Activated CD4-positive, alpha-beta T cell treated with anti-CD3 and anti-CD28 coated beads, Interleukin-2, amount 10 ng/mL, durations not matched to agents 7 days and 5 days (primary cell): ENCODE results near the gene GALNT4. TPM values are rescaled to one million over a fixed set of nuclear protein-coding genes. Genes with fewer than 3 reads are reported as not detected.

Experiments used
- CTCF ChIA-PET: fragments of 350-600 bp; sonication (Branson Sonifier 250); formaldehyde crosslinking; loops from one replicate; lab custom pipeline; 2021; ENCODE audit warnings: antibody characterized with exemption; lab: Charles Lee
- POLR2A ChIA-PET: fragments of 350-600 bp; sonication (Branson Sonifier 250); formaldehyde crosslinking; loops from one replicate; lab custom pipeline; 2021; ENCODE audit warnings: antibody characterized with exemption; lab: Charles Lee
- DNase-seq: peaks from one replicate; pipeline ENCODE4 v3.0.0-alpha.2; 2020
- H3K27ac Mint-ChIP-seq: one replicate; pipeline ENCODE4 v1.8.0; 2021; ENCODE audit warnings: mild to moderate bottlenecking, moderate library complexity, mixed read lengths
- H3K27me3 Mint-ChIP-seq: one replicate; pipeline ENCODE4 v1.8.0; 2021; ENCODE audit warnings: mixed read lengths
- H3K36me3 Mint-ChIP-seq: one replicate; pipeline ENCODE4 v1.8.0; 2021; ENCODE audit warnings: low read depth, mixed read lengths
- H3K4me1 Mint-ChIP-seq: one replicate; pipeline ENCODE4 v1.8.0; 2021; ENCODE audit warnings: mixed read lengths
- H3K4me3 Mint-ChIP-seq: one replicate; pipeline ENCODE4 v1.8.0; 2021; ENCODE audit warnings: mild to moderate bottlenecking, moderate library complexity, mixed read lengths
- H3K9me3 Mint-ChIP-seq: one replicate; pipeline ENCODE4 v1.8.0; 2021; ENCODE audit warnings: mixed read lengths
- total RNA-seq, 2 experiments: library from RNA; stranded (reverse); gene quantifications; one replicate each; pipeline ENCODE4 v1.2.3, GENCODE V29; 2021

The GALNT4 gene
- total RNA-seq, 2 experiments from 2014 or later: 12.2 to 13.3 TPM

DNA sequence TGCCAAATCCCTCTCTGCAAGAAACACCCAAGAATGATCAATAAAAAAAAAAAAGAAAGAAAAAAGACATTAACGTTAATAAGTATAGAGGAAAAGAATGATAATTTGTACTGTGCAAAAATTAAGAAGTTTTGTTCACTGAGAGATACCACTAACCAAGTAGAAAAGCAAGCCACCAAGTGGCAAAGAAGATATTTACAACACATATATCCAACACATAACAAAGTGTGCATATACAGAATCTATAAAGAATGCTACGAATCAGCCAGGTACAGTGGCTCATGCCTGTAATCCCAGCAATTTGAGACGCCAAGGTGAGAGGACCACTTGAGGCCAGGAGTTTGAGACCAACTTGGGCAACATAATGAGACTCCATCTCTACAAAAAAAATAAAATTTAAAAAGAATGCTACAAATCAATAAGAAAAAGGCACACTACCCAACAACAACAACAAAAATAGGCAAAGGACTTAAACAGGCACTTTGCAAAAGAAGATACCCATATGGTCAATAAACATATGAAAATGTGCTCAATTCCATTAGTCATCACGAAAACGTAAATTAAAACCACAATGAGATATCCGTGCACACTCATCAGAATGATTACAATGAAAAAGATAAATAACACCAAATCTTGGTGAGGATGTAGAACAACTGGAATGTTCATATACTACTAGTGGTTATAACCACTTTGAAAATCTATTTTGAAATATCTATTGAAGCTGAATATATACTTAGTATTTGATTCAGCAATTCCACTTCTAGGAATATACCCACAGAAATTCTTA is 19.8 kb downstream of the GALNT4 start:
- Mint-ChIP-seq H3K27me3 (no peaks in the 10 kb centered on the region), H3K9me3 (no peaks in the 10 kb centered on the region), H3K4me1 (peaks cover 8% of the 10 kb centered on the region), H3K4me3 (no peak overlapping the region), H3K27ac (no peak overlapping the region), H3K36me3 (peaks cover 19% of the 10 kb centered on the region)
- DNase-seq: no peak
- POLR2A ChIA-PET: no interaction called here
- CTCF ChIA-PET: interaction anchor here (1.1 kb wide), 1 partner anchor 486 kb away, joined by 3 read pairs; no protein-coding TSS in a partner anchor

DNA sequence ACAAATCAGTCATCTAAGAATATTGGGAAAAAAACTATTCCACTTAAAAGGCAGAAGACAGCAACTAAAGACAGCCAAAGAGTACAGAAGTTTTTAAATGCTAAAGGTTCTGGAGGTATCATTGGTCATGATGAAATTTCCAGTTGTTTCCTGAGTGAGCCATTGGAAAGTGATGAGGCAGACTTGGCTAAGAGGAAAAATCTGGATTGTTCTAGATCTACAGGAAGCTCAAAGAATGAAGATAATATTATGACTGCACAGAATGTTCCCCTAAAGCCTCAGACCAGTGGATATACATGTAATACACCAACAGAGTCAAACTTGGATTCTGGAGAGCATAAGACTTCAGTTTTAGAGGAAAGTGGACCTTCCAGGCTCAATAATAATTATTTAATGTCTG is 22.8 kb downstream of the GALNT4 start:
- Mint-ChIP-seq H3K4me3 (no peak overlapping the region), H3K27ac (no peak overlapping the region), H3K9me3 (no peaks in the 10 kb centered on the region), H3K36me3 (peaks cover 21% of the 10 kb centered on the region), H3K27me3 (no peaks in the 10 kb centered on the region), H3K4me1 (peaks cover 8% of the 10 kb centered on the region)
- CTCF ChIA-PET: no interaction called here
- POLR2A ChIA-PET: no interaction called here
- DNase-seq: no peak

DNA sequence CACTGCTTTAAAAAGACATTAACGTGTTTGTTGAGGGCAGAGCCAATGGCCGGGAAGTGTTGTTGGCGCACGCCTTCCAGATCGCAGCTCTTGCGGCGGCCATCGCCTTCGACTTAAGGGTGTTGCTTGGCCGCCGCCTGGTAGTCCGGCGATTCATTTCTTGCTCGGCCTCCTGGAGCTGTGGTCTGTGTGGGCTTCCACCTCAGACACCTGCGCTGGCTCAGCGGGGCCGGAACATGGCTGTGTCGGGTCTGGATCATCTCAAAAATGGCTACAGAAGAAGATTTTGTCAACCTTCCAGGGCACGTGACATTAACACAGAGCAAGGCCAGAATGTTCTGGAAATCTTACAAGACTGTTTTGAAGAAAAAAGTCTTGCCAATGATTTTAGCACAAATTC is 24.7 kb downstream of the GALNT4 start:
- H3K9me3 Mint-ChIP-seq: no peaks in the 10 kb centered on the region
- peaks cover 10% of the 10 kb centered on the region for H3K4me1 Mint-ChIP-seq
- DNase-seq: no peak
- ChIA-PET POLR2A (no interaction called here), CTCF (interaction anchor here (0.6 to 1.2 kb wide), 2 partner anchors 8 to 25 kb away, joined by 3 read pairs; partner anchors contain the start of gene GALNT4)
- peaks cover 30% of the 10 kb centered on the region for H3K36me3 Mint-ChIP-seq
- H3K27me3 Mint-ChIP-seq: no peaks in the 10 kb centered on the region
- H3K4me3 Mint-ChIP-seq: no peak overlapping the region
- H3K27ac Mint-ChIP-seq: no peak overlapping the region

DNA sequence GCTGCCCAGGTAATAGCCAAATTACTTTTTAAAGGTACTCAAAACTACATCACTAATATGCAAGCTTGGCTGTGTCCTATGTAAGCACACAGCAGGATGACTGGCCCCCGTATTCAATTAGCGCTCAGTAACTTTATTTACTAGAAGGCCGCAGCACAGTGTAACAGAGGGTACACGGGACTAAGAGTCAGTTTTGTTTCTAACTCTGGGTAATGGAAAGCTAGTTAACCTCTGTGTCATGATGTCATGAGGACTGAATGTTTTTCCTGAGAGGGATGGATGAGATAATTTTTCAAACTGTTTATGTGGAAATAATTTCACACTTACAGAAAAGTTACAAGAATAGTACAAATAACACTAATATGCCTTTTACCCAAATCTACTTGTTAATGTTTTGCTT is 27.1 kb downstream of the GALNT4 start:
- POLR2A ChIA-PET: no interaction called here
- H3K27ac Mint-ChIP-seq: no peak overlapping the region
- H3K4me3 Mint-ChIP-seq: no peak overlapping the region
- no peaks in the 10 kb centered on the region for H3K27me3 Mint-ChIP-seq
- CTCF ChIA-PET: interaction anchor here (2.0 kb wide), 1 partner anchor 14 kb away, joined by 6 read pairs; no protein-coding TSS in a partner anchor
- peaks cover 18% of the 10 kb centered on the region for H3K4me1 Mint-ChIP-seq
- no peak for DNase-seq
- peaks cover 34% of the 10 kb centered on the region for H3K36me3 Mint-ChIP-seq
- H3K9me3 Mint-ChIP-seq: no peaks in the 10 kb centered on the region

DNA sequence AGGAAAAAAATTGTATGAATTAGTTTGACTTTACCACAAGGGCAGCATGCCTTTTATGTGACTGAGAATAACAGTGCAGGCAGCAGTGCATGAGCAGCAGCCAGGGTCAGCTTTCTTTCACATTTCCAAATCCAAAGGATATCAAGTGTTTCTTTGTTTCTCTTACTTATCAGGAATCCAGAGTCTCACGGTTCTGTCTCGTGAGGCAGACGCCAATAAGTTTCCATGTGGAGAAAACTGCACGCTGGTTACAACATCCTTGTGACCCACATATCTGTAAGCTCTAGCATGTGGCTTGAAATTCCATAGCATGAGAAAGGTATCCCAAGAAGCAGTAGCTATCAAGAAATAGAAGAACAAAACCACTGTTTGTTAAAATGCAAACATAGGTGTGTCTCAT is 27.6 kb downstream of the GALNT4 start:
- no peak for DNase-seq
- H3K27me3 Mint-ChIP-seq: no peaks in the 10 kb centered on the region
- POLR2A ChIA-PET: no interaction called here
- H3K4me1 Mint-ChIP-seq: peaks cover 18% of the 10 kb centered on the region
- H3K9me3 Mint-ChIP-seq: no peaks in the 10 kb centered on the region
- H3K36me3 Mint-ChIP-seq: peaks cover 33% of the 10 kb centered on the region
- H3K4me3 Mint-ChIP-seq: no peak overlapping the region
- CTCF ChIA-PET: interaction anchor here (2.0 kb wide), 1 partner anchor 15 kb away, joined by 6 read pairs; no protein-coding TSS in a partner anchor
- H3K27ac Mint-ChIP-seq: no peak overlapping the region

DNA sequence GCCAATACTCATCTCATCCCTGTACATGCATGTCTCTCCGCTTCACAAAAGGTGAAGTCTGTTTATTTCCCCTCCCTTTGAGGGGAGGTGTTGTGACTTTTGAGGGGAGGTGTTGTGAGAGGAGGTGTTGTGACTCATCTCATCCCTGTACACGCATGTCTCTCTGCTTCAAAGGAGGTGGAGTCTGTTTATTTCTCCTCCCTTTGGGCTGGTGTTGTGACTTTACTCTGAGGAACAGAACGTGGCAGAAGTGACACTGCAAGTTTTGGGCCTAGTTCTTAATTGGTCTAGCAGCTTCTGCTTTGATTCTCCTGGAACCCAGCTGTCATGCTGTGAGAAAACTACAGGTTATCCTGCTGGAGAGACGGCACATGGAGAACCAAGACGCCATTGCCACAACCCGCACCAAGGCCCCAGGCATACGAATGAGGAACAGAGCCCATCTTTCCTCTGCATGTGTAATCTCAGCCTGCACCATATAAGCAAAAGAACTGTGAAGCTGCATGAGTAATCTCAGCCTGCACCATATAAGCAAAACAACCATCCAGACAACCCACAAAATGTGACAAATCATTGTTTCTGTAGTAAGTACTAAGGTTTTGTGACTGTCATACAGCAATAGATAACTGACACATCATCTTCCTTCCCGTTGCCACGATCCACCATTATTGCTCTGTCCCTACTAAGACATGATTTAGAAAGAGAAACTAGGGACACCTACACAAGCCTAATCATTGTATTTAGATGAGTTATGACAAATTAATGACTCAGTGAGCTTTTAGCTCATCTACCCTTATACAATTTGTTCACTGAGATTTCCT is 30.0 kb downstream of the GALNT4 start:
- no peaks in the 10 kb centered on the region for H3K9me3 Mint-ChIP-seq
- no peaks in the 10 kb centered on the region for H3K27me3 Mint-ChIP-seq
- peak overlapping the region; percentile 67 for H3K27ac Mint-ChIP-seq
- H3K4me1 Mint-ChIP-seq: peaks cover 18% of the 10 kb centered on the region
- peaks cover 31% of the 10 kb centered on the region for H3K36me3 Mint-ChIP-seq
- no peak overlapping the region for H3K4me3 Mint-ChIP-seq
- CTCF ChIA-PET: interaction anchor here (0.5 to 1.9 kb wide), 8 partner anchors 11 to 760 kb away, joined by 3 to 5 read pairs (median 3); no protein-coding TSS in a partner anchor
- POLR2A ChIA-PET: interaction anchor here (0.5 to 0.6 kb wide), 2 partner anchors 33 to 803 kb away, joined by 3 read pairs; no protein-coding TSS in a partner anchor
- no peak for DNase-seq

DNA sequence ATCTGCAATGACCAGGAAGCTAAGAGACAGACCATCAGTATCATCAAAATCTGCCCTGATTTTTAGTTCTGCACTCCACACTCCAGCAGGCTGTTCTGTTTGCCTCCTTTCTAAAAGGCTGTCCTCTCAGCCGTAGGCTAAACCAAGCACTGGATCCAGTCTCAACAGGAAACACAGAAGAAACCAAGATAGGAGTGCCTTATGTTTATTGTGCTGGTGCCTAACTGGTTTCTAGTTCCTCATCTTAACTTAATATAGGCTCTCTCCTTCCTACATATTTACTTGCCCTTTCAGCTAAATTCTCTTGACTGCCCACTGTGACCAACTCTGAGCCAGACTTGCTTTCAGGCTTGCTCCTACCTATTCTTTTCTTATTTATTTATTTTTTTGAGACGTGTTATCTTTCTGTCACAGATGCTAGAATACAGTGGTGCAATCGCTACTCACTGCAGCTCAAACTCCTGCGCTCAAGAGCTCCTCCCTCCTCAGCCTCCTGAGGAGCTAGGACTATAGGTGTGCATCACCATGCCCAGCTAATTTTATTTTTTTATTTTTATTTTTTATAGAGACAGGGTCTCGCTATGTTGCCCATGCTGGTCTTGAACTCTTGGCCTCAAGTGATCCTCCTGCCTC is 30.8 kb downstream of the GALNT4 start:
- Mint-ChIP-seq H3K4me1 (peaks cover 18% of the 10 kb centered on the region), H3K27me3 (no peaks in the 10 kb centered on the region), H3K4me3 (no peak overlapping the region), H3K9me3 (no peaks in the 10 kb centered on the region), H3K27ac (no peak overlapping the region), H3K36me3 (peaks cover 33% of the 10 kb centered on the region)
- ChIA-PET CTCF (interaction anchor here (0.6 to 1.9 kb wide), 4 partner anchors 12 to 30 kb away, joined by 3 to 5 read pairs (median 4); no protein-coding TSS in a partner anchor), POLR2A (no interaction called here)
- no peak for DNase-seq

DNA sequence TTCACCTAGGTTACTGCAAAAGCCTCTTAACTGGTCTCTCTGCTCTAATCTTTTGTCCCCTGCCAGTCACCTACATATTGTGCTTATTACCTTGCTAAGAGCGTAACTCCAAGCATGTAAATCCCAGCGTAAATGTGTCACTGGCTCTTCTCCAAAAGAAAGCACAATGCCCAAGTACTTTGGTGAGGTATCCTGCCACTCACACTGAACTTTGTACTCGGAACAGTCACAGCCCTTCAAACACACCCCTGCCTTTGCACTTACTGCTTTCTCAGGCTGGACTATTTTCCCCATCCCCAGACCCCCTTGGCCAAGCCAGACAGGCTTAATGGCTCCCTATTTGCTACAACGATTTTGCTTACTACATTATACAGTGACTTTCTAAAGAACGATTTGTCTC is 31.7 kb downstream of the GALNT4 start:
- Mint-ChIP-seq H3K4me3 (no peak overlapping the region), H3K9me3 (no peaks in the 10 kb centered on the region), H3K36me3 (peaks cover 34% of the 10 kb centered on the region), H3K27me3 (no peaks in the 10 kb centered on the region), H3K4me1 (peaks cover 18% of the 10 kb centered on the region), H3K27ac (no peak overlapping the region)
- CTCF ChIA-PET: interaction anchor here (1.0 kb wide), 1 partner anchor 11 kb away, joined by 3 read pairs; no protein-coding TSS in a partner anchor
- no peak for DNase-seq
- POLR2A ChIA-PET: no interaction called here

DNA sequence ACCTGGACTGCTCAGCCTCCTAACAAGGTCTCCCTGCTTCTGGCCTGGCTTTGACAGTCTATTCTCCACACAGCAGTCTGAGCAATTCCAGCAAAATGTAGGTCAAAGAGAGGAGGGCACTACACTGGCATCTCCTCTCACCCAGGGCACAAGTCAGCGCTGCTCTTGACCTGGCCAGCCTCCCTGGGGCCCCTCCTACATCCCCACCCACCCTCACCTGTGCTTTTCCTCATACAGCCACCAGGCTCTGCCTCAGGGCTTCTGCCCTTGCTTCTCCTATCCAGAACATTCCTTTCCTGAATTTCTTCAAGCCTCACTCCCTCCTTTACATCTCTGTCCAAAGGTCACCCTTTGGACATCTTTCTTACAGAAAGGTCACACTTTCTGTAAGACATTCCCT is 33.7 kb downstream of the GALNT4 start:
- ChIA-PET CTCF (no interaction called here), POLR2A (no interaction called here)
- Mint-ChIP-seq H3K27me3 (no peaks in the 10 kb centered on the region), H3K27ac (no peak overlapping the region), H3K9me3 (no peaks in the 10 kb centered on the region), H3K4me3 (no peak overlapping the region), H3K4me1 (peaks cover 14% of the 10 kb centered on the region), H3K36me3 (peaks cover 38% of the 10 kb centered on the region)
- no peak for DNase-seq

DNA sequence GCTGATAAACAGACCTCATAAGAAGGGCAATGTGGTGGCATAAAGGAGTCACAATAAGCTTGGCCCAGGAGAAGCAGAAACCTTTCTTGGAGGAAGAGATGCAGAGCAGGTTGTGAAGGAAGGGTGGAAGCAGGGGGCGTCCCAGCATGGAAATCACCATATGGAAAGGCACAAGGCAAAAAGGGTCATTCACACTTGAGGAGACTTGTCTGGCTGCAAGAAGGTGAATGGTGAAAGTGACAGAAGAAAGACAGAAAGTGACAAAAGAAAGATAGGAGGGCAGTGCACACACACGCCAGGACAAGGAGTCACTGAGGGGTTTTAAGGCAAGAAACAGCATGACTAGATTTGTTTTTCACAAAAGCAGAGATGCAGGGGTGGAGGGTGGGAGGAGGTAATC is 38.3 kb downstream of the GALNT4 start:
- Mint-ChIP-seq H3K27ac (no peak overlapping the region), H3K4me3 (no peak overlapping the region), H3K4me1 (no peaks in the 10 kb centered on the region), H3K9me3 (no peaks in the 10 kb centered on the region), H3K36me3 (peaks cover 36% of the 10 kb centered on the region), H3K27me3 (no peaks in the 10 kb centered on the region)
- POLR2A ChIA-PET: no interaction called here
- DNase-seq: no peak
- CTCF ChIA-PET: interaction anchor here (0.7 to 1.2 kb wide), 2 partner anchors 8 to 38 kb away, joined by 3 read pairs; partner anchors contain the start of gene GALNT4

DNA sequence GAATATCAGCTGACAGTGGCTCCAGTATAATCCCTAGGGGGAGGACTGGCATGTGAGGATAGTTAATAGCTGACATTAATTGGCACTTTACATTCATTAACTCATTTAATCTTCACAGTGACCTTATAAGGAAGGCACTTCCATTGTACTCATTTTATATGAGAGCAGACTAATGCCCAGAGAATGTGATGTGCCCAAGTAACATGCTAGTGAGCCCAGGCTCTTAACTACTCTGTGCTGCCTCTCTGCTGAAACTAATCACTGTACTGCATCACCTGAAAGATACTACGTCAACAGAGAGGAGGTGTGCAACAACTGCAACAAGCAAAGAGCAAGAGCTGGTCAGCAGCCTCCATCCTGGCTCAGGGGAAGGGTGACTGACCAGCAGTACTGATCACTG is 40.1 kb downstream of the GALNT4 start:
- no peak for DNase-seq
- POLR2A ChIA-PET: no interaction called here
- H3K36me3 Mint-ChIP-seq: peaks cover 27% of the 10 kb centered on the region

DNA sequence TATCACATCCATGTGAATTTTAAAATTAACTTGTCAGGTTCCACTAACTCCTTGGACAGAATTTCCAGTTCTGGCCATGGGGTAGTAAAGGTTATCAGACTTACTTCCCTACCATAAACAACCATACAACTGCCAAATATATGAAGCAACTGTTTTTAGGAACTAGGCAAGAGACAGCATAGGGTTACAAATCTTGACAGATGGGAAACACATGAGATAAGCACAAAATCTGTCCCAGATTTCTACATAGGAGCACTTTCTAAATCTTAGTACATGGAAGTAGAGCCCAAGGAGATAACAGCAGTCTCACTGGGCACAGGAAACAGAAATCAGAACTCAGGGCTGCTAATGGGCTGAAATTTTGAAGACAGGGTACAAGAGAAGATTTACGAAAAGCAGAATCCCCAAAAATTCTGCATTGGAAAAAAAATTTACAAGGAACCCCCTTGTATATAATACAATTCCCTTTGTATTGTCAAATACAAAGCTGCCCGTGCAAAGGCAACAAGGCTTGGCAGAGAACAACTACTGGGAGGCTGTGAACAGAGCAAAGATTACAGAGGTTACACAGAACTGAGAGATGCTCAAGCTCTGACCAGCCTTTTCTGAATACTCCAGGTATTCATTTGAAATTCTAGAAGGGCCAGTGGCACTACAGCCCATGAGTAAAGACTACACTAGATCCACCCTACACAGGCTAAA is 43.2 kb downstream of the GALNT4 start:
- Mint-ChIP-seq H3K9me3 (no peaks in the 10 kb centered on the region), H3K27ac (no peak overlapping the region), H3K4me1 (peaks cover 17% of the 10 kb centered on the region), H3K27me3 (no peaks in the 10 kb centered on the region), H3K4me3 (no peak overlapping the region), H3K36me3 (peaks cover 25% of the 10 kb centered on the region)
- ChIA-PET POLR2A (no interaction called here), CTCF (interaction anchor here (1.6 kb wide), 1 partner anchor 12 kb away, joined by 3 read pairs; no protein-coding TSS in a partner anchor)
- DNase-seq: no peak

More for the DNA sequence above, 40.1 kb downstream of the GALNT4 start:
- no peaks in the 10 kb centered on the region for H3K9me3 Mint-ChIP-seq
- H3K27ac Mint-ChIP-seq: no peak overlapping the region
- CTCF ChIA-PET: interaction anchor here (0.5 kb wide), 1 partner anchor 288 kb away, joined by 3 read pairs; no protein-coding TSS in a partner anchor
- H3K4me3 Mint-ChIP-seq: no peak overlapping the region
- H3K27me3 Mint-ChIP-seq: no peaks in the 10 kb centered on the region
- H3K4me1 Mint-ChIP-seq: no peaks in the 10 kb centered on the region
